K562 (cell line): ENCODE data around the gene DIRAS2. TPM values are rescaled to one million over a fixed set of nuclear protein-coding genes. Genes with fewer than 3 reads are reported as not detected.

Experiments
- ATAC-seq: fragments of 200-7000 bp; cut with Tn5 transposase; 3 replicates; pipeline ENCODE4 v1.9.1; 2020; ENCODE audit warnings: moderate library complexity
- BruUV-seq: library from RNA; stranded (reverse); fragments of 400-500 nt; replicated peaks from 2 replicates; lab custom pipeline; 2021; lab: Mats Ljungman, UMichigan
- CTCF ChIA-PET: fragments of 300-600 bp; formaldehyde crosslinking; extraction: SDS; loops from one replicate; lab custom pipeline; 2021; ENCODE audit warnings: low intra/inter-chr PET ratio; lab: Yijun Ruan, JAX
- POLR2A ChIA-PET: fragments of 300-600, 350-650 bp; sonication (Branson Sonifier 250); formaldehyde crosslinking; extraction: SDS; loops from one replicate; lab custom pipeline; 2021; ENCODE audit warnings: antibody characterized with exemption, inconsistent platforms; lab: Yijun Ruan, JAX
- DNase-seq, 4 experiments: peaks; one replicate each; pipeline versions ENCODE4 v3.0.0 to v3.0.0-alpha.2; 2011 to 2018; ENCODE audit warnings: low spot score in 3 of 4, mixed read lengths in 3 of 4; ENCODE audit errors: extremely low read depth in 1 of 4
- FAIRE-seq: peaks from 2 replicates; lab custom pipeline; 2011; peaks lifted over from hg19 to GRCh38; lab: Jason Lieb, UNC
- H2AFZ ChIP-seq: 2 replicates; pipeline ENCODE4 v1.6.0; 2011; ENCODE audit warnings: low read depth, low read length, control low read depth, inconsistent platforms
- H3K27ac ChIP-seq: fragments of 200-600 bp; 3 replicates; pipeline ENCODE4 v1.8.0; 2011; ENCODE audit warnings: low read depth, mild to moderate bottlenecking, control low read depth, inconsistent platforms, low read length, moderate library complexity, mixed read lengths; ENCODE audit errors: extremely low read depth
- H3K27me3 ChIP-seq, 2 experiments: fragments of 300-600 bp in 1 of 2; 2 replicates in 1 of 2; 3 replicates in 1 of 2; pipeline versions ENCODE4 v1.6.0 to v1.8.0; 2011; ENCODE audit warnings: inconsistent platforms in 2 of 2, low read length in 2 of 2, mild to moderate bottlenecking in 1 of 2, mixed read lengths in 1 of 2, moderate library complexity in 1 of 2; ENCODE audit not compliant: control insufficient read depth in 2 of 2, insufficient read depth in 2 of 2
- H3K36me3 ChIP-seq: fragments of 300-600 bp; 3 replicates; pipeline ENCODE4 v1.8.0; 2011; ENCODE audit warnings: mild to moderate bottlenecking, low read length, inconsistent platforms; ENCODE audit not compliant: control insufficient read depth, insufficient read depth
- H3K4me1 ChIP-seq, 2 experiments: fragments of 200-600 bp in 1 of 2; replicated peaks in 1 of 2; 2 replicates in 1 of 2; 3 replicates in 1 of 2; pipeline versions ENCODE4 v1.5.1 to v1.8.0; 2011; ENCODE audit warnings: inconsistent platforms in 2 of 2, low read length in 2 of 2, mild to moderate bottlenecking in 1 of 2, mixed read lengths in 1 of 2, moderate library complexity in 1 of 2; ENCODE audit not compliant: control insufficient read depth in 2 of 2, insufficient read depth in 2 of 2
- H3K4me2 ChIP-seq: 2 replicates; pipeline ENCODE4 v1.6.1; 2011; ENCODE audit warnings: low read length, control low read depth, inconsistent platforms, mixed read lengths; ENCODE audit not compliant: insufficient read depth
- H3K4me3 ChIP-seq: fragments of 200-600 bp; sonication (generic), shearing (Covaris generic); 2 replicates; pipeline ENCODE4 v1.5.1; 2016; ENCODE audit warnings: control low read depth, inconsistent platforms
- H3K79me2 ChIP-seq: fragments of 200-600 bp; 3 replicates; pipeline ENCODE4 v1.8.0; 2011; ENCODE audit warnings: low read length, inconsistent platforms; ENCODE audit not compliant: control insufficient read depth, insufficient read depth
- H3K9ac ChIP-seq, 2 experiments: 2 replicates each; pipeline versions ENCODE4 v1.6.0 to v1.6.1; 2011; ENCODE audit warnings: low read depth in 2 of 2, low read length in 2 of 2, control low read depth in 1 of 2, inconsistent platforms in 1 of 2, mild to moderate bottlenecking in 1 of 2, mixed read lengths in 1 of 2; ENCODE audit not compliant: insufficient read depth in 1 of 2
- H3K9me1 ChIP-seq: one replicate; pipeline ENCODE4 v1.6.0; 2011; ENCODE audit warnings: inconsistent platforms, mild to moderate bottlenecking, low read length, moderate library complexity; ENCODE audit not compliant: control insufficient read depth, insufficient read depth
- H3K9me3 ChIP-seq: replicated peaks from 2 replicates; pipeline ENCODE4 v1.5.1; 2011; ENCODE audit warnings: low read depth, low read length, inconsistent platforms; ENCODE audit not compliant: control insufficient read depth, insufficient read depth
- H4K20me1 ChIP-seq: replicated peaks from 2 replicates; pipeline ENCODE4 v1.6.1; 2011; ENCODE audit warnings: low read length, inconsistent platforms, mixed read lengths; ENCODE audit not compliant: control insufficient read depth, insufficient read depth
- DMBX1 ChIP-seq: fragments of 250-450 bp; sonication (Bioruptor Pico); IDR thresholded peaks from 2 replicates; pipeline ENCODE4 v1.8.0; 2022; ENCODE audit warnings: inconsistent platforms, mild to moderate bottlenecking, moderate library complexity, borderline replicate concordance
- GABPB1 ChIP-seq: sonication (generic); formaldehyde crosslinking; IDR thresholded peaks from 2 replicates; pipeline ENCODE4 v1.8.0; 2022; ENCODE audit warnings: mild to moderate bottlenecking, missing genetic modification reagents
- HDAC8 ChIP-seq: fragments of 450-650 bp; IDR thresholded peaks from 2 replicates; pipeline ENCODE4 v1.6.1; 2016; ENCODE audit warnings: mild to moderate bottlenecking, missing genetic modification characterization, moderate library complexity, missing compliant biosample characterization
- HEY1 ChIP-seq: fragments of 250-450 bp; sonication (Bioruptor Pico); IDR thresholded peaks from 2 replicates; pipeline ENCODE4 v1.5.0; 2020; ENCODE audit warnings: mild to moderate bottlenecking, moderate library complexity, borderline replicate concordance
- KLF13 ChIP-seq: fragments of 450-650 bp; IDR thresholded peaks from 2 replicates; pipeline ENCODE4 v1.6.1; 2016; ENCODE audit warnings: missing genetic modification characterization, low read depth, mild to moderate bottlenecking, missing compliant biosample characterization, moderate library complexity, borderline replicate concordance
- MEF2D ChIP-seq: conservative IDR thresholded peaks from 2 replicates; pipeline ENCODE4 v1.6.1; 2016; ENCODE audit warnings: low read depth, missing genetic modification characterization, missing compliant biosample characterization
- MYNN ChIP-seq, 2 experiments: sonication (generic); formaldehyde crosslinking in 1 of 2; IDR thresholded peaks; 2 replicates each; pipeline versions ENCODE4 v1.5.0 to v1.6.1; 2016 to 2020; ENCODE audit warnings: antibody characterized with exemption in 1 of 2, missing genetic modification reagents in 1 of 2
- NR2C2 ChIP-seq, 2 experiments: fragments of 200-800 bp in 1 of 2; sonication (Bioruptor generic) in 1 of 2; sonication (generic) in 1 of 2; formaldehyde crosslinking in 1 of 2; IDR thresholded peaks; 2 replicates each; pipeline versions ENCODE4 v1.6.1 to v1.8.0; 2016 to 2022; ENCODE audit warnings: mild to moderate bottlenecking in 1 of 2, missing compliant biosample characterization in 1 of 2, missing genetic modification characterization in 1 of 2, missing genetic modification reagents in 1 of 2
- PHF20 ChIP-seq: fragments of 450-650 bp; IDR thresholded peaks from 2 replicates; pipeline ENCODE4 v1.6.1; 2018; ENCODE audit not compliant: partially characterized antibody
- RBM17 ChIP-seq: fragments of 200-400 bp; formaldehyde crosslinking; IDR thresholded peaks from 2 replicates; pipeline ENCODE4 v1.6.1; 2017; ENCODE audit warnings: low read depth, mild to moderate bottlenecking, low read length, borderline replicate concordance
- SP2 ChIP-seq: IDR thresholded peaks from 2 replicates; pipeline ENCODE4 v1.6.1; 2011; ENCODE audit warnings: mild to moderate bottlenecking, low read depth, low read length, moderate library complexity; ENCODE audit not compliant: poor library complexity, severe bottlenecking; ENCODE audit errors: extremely low read depth
- TSC22D4 ChIP-seq: fragments of 450-650 bp; IDR thresholded peaks from 2 replicates; pipeline ENCODE4 v1.6.1; 2016; ENCODE audit warnings: missing genetic modification characterization, missing biosample characterization, control low read depth
- ZBED1 ChIP-seq: IDR thresholded peaks from 2 replicates; pipeline ENCODE4 v1.6.1; 2014
- ZEB2 ChIP-seq: fragments of 450-650 bp; IDR thresholded peaks from 2 replicates; pipeline ENCODE4 v1.6.1; 2016
- ZNF23 ChIP-seq: fragments of 250-450 bp; sonication (Bioruptor Pico); IDR thresholded peaks from 2 replicates; pipeline ENCODE4 v1.4.0; 2020; ENCODE audit warnings: mild to moderate bottlenecking
- ZNF239 ChIP-seq: fragments of 250-450 bp; sonication (Bioruptor Pico); IDR thresholded peaks from 2 replicates; pipeline ENCODE4 v1.4.0; 2020; ENCODE audit warnings: mild to moderate bottlenecking
- ZNF668 ChIP-seq: fragments of 250-450 bp; sonication (Bioruptor Pico); IDR thresholded peaks from 2 replicates; pipeline ENCODE4 v1.8.0; 2022; ENCODE audit warnings: mild to moderate bottlenecking, inconsistent platforms
- ZNF717 ChIP-seq: fragments of 250-450 bp; sonication (Bioruptor Pico); IDR thresholded peaks from 2 replicates; pipeline ENCODE4 v1.5.0; 2021
- WGBS: fragments of 100-300 bp; shearing (Covaris generic); methylation state at CpG from one replicate; pipeline ENCODE4 v1.1.6; 2016; ENCODE audit warnings: low coverage, mixed read lengths; ENCODE audit not compliant: insufficient coverage; ENCODE audit errors: missing lambda C conversion rate; 5-methylcytosine and 5-hydroxymethylcytosine counted together
- in situ Hi-C: fragments of 300-500 bp; cut with MboI; formaldehyde crosslinking; loops from 4 replicates; pipeline ENCODE4 v1.15.0; 2018; ENCODE audit warnings: inconsistent platforms, mixed read lengths
- intact Hi-C: fragments of 100-400 bp; cut with micrococcal nuclease; formaldehyde crosslinking; loops from 2 replicates; pipeline ENCODE4 v1.14.2; 2022
- polyA plus RNA-seq, 8 experiments: library from polyadenylated mRNA; depleted of rRNA in 4 of 8; stranded (reverse) in 5 of 8; unstranded in 3 of 8; fragments of >200 nt; fragmentation: Nextera tagmentation in 2 of 8; fragmentation: Illumina TruSeq in 1 of 8; extraction: Ambion mirVana in 2 of 8; extraction: Trizol in 1 of 8; gene quantifications; 2 replicates each; pipeline versions ENCODE4 v1.2.1 to v1.2.3, GENCODE V29; 2011 to 2014; ENCODE audit warnings: inconsistent platforms in 1 of 8, missing spikeins in 1 of 8
- total RNA-seq, 7 experiments: library from RNA; depleted of rRNA in 6 of 7; stranded (reverse); fragments of >200 nt in 6 of 7; fragmentation: Illumina TruSeq in 2 of 7; extraction: Trizol in 2 of 7; gene quantifications; 2 replicates each; pipeline versions ENCODE4 v1.2.1 to v1.2.3, GENCODE V29; 2011 to 2021; ENCODE audit warnings: low replicate concordance in 1 of 7
- TF ChIP-seq, protein P1 (sequence below): fragments of 250-450 bp; sonication (Bioruptor Pico); IDR thresholded peaks from 2 replicates; pipeline ENCODE4 v1.8.0; 2022; ENCODE audit warnings: moderate library complexity, mild to moderate bottlenecking, inconsistent platforms
- TF ChIP-seq, protein P2 (sequence below): fragments of 450-650 bp; formaldehyde crosslinking; IDR thresholded peaks from 2 replicates; pipeline ENCODE4 v1.4.0; 2020; ENCODE audit warnings: mild to moderate bottlenecking, moderate library complexity

DIRAS2 gene
- total and polyA plus RNA-seq, 9 of the 15 experiments (the other 6 are each of a cell fraction or from before 2014, with no cell fraction given) = not detected

DNA sequence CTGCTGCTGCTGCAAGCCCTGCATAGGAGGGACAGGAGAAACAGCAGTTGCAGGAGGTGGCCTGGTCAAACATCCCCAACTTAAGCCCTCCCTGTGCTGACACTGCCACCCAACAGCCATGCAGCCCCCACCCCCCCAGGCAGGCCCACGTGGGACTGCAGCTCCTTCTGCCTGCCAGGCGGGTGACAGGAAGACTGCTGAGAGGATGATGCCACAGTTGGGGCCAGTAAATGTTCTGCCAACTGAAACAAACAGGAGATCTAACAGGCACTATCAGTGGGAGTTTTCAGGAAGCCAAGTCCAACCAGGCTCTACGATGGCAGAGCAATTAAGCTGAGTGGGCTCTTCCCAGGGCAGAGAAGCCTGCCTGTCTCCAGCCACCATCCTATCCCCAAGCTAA lies 31.1 kb downstream of the DIRAS2 start:
- Histone ChIP-seq H3K4me3 (no peak overlapping the region), H3K27ac (no peak overlapping the region), H2AFZ (no peak overlapping the region), H3K79me2 (no peaks in the 10 kb centered on the region), H3K4me1 (no peaks in the 10 kb centered on the region; a peak in 1 of 5 replicates), H3K9ac (no peak overlapping the region), H4K20me1 (no peaks in the 10 kb centered on the region), H3K27me3 (peaks cover 0 to 18% of the 10 kb centered on the region in 2 experiments; a peak in 3 of 5 replicates), H3K36me3 (no peaks in the 10 kb centered on the region), H3K9me3 (no peaks in the 10 kb centered on the region), H3K4me2 (no peak overlapping the region), H3K9me1 (no peaks in the 10 kb centered on the region)
- ChIA-PET POLR2A (interaction anchor here (1.5 kb wide), 1 partner anchor 59 kb away, joined by 4 read pairs; no protein-coding TSS in a partner anchor), CTCF (no interaction called here)
- 0% methylated on average over 3 of the region's 3 CpGs for WGBS
- BruUV-seq = no TSS peak
- intact Hi-C loops = no loop called here
- DNase-seq (no peak), ATAC-seq (no peak), FAIRE-seq (no peak)
- TF ChIP-seq KLF13 (no peak), HEY1 (CRISPR knock-in tag) (no peak), ZNF668 (no peak), ZNF23 (CRISPR knock-in tag) (no peak), NR2C2 (CRISPR knock-in tag; IDR thresholded peaks at IDR 0.05) (no peak), NR2C2 (tag; IDR thresholded peaks at IDR 0.05) (no peak), TSC22D4 (no peak), ZNF717 (CRISPR knock-in tag) (no peak), MYNN (IDR thresholded peaks at IDR 0.05) (no peak), MYNN (CRISPR knock-in tag; IDR thresholded peaks at IDR 0.05) (no peak), MEF2D (tag) (no peak), GABPB1 (CRISPR knock-in tag) (no peak), PHF20 (no peak), ZNF239 (CRISPR knock-in tag) (no peak), RBM17 (no peak), DMBX1 (CRISPR knock-in tag) (no peak), ZEB2 (no peak), ZBED1 (no peak), HDAC8 (tag) (no peak), SP2 (no peak)
- TF ChIP-seq, protein P1, sequence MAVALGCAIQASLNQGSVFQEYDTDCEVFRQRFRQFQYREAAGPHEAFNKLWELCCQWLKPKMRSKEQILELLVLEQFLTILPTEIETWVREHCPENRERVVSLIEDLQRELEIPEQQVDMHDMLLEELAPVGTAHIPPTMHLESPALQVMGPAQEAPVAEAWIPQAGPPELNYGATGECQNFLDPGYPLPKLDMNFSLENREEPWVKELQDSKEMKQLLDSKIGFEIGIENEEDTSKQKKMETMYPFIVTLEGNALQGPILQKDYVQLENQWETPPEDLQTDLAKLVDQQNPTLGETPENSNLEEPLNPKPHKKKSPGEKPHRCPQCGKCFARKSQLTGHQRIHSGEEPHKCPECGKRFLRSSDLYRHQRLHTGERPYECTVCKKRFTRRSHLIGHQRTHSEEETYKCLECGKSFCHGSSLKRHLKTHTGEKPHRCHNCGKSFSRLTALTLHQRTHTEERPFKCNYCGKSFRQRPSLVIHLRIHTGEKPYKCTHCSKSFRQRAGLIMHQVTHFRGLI (CRISPR knock-in tag) = no peak
- TF ChIP-seq, protein P2, sequence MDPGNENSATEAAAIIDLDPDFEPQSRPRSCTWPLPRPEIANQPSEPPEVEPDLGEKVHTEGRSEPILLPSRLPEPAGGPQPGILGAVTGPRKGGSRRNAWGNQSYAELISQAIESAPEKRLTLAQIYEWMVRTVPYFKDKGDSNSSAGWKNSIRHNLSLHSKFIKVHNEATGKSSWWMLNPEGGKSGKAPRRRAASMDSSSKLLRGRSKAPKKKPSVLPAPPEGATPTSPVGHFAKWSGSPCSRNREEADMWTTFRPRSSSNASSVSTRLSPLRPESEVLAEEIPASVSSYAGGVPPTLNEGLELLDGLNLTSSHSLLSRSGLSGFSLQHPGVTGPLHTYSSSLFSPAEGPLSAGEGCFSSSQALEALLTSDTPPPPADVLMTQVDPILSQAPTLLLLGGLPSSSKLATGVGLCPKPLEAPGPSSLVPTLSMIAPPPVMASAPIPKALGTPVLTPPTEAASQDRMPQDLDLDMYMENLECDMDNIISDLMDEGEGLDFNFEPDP (CRISPR knock-in tag) = no peak
- in situ Hi-C loops = no loop called here
